Psoas muscle (tissue), 8 donors: ENCODE data around the gene CCDC200. TPM values are rescaled to one million over a fixed set of nuclear protein-coding genes. Genes with fewer than 3 reads are reported as not detected.

Experiments used
- ATAC-seq, 4 donors: fragments of 200-7000 bp; cut with Tn5 transposase; one replicate each; pipeline ENCODE4 v1.9.1; 2020; ENCODE audit warnings: moderate library complexity in 3 of 4, mild to moderate bottlenecking in 2 of 4
- DNase-seq, 2 donors: peaks; one replicate each; pipeline ENCODE4 v3.0.0-alpha.2; 2020
- H3K27ac ChIP-seq: fragments of 200-600 bp; one replicate; pipeline ENCODE4 v1.8.0; 2022
- H3K27me3 ChIP-seq, 3 donors: fragments of 200-600 bp in 1 of 3; one replicate each; pipeline versions ENCODE4 v1.6.1 to v1.8.0; 2013 to 2022; ENCODE audit warnings: low read length in 2 of 3, mild to moderate bottlenecking in 2 of 3, moderate library complexity in 1 of 3; ENCODE audit not compliant: insufficient read depth in 3 of 3
- H3K36me3 ChIP-seq, 2 donors: fragments of 200-600 bp in 1 of 2; one replicate each; pipeline versions ENCODE4 v1.6.1 to v1.8.0; 2013 to 2022; ENCODE audit warnings: low read depth in 1 of 2, mild to moderate bottlenecking in 1 of 2, moderate library complexity in 1 of 2; ENCODE audit not compliant: insufficient read depth in 1 of 2
- H3K4me1 ChIP-seq: fragments of 200-600 bp; one replicate; pipeline ENCODE4 v1.8.0; 2022
- H3K4me3 ChIP-seq: fragments of 200-600 bp; one replicate; pipeline ENCODE4 v1.8.0; 2022; ENCODE audit warnings: mild to moderate bottlenecking
- H3K9me3 ChIP-seq: fragments of 200-600 bp; one replicate; pipeline ENCODE4 v1.8.0; 2022
- CTCF ChIP-seq: fragments of 200-600 bp; IDR thresholded peaks from one replicate; pipeline ENCODE4 v1.8.0; 2022; ENCODE audit warnings: antibody characterized with exemption
- WGBS, 3 donors: extraction: QIAGEN DNeasy Blood & Tissue Kit; methylation state at CpG; one replicate each; pipeline versions ENCODE4 v1.1.6 to v1.1.7; 2013; 5-methylcytosine and 5-hydroxymethylcytosine counted together
- intact Hi-C, 2 donors: fragments of 100-400 bp; cut with DNase I; formaldehyde crosslinking; loops; one replicate each; pipeline versions ENCODE4 v1.11.0 to v1.14.2; 2022
- polyA plus RNA-seq, 3 donors: library from polyadenylated mRNA; stranded (reverse); fragments of 200-250 nt; gene quantifications; one replicate each; pipeline ENCODE4 v1.2.3, GENCODE V29; 2013
- total RNA-seq, 4 donors: library from RNA; stranded (reverse); fragmentation: NEBNext Ultra II Directional in 2 of 4; extraction: Animal tissue kit (Norgen Biotek cat#: 25700) in 2 of 4; gene quantifications; one replicate each; pipeline versions ENCODE4 v1.2.1 to v1.2.4, GENCODE V29; 2021 to 2023
- donor health status: healthy with polysubstance abuse.
- donor health status: DM: no; HTN: no; CAD: no; lungs with moderate emphysema.
- donor health status: Bipolar disorder and iron deficiency.
- donor health status: healthy.
- donor health status: DM: yes; HTN: yes; CAD: no.
- donor health status: DM: no; HTN: no; CAD: no.
- donor health status: DM: no; HTN: no; CAD: no.
- donor health status: DM: yes; HTN: yes; CAD: no.

CCDC200 gene
- total and polyA plus RNA-seq, 7 donors = 0.38 to 0.41 TPM; not detected in 5

- Histone ChIP-seq H3K36me3 (peaks cover 3 to 83% of the 10 kb centered on the region in 2 donors), H3K27ac (no peak overlapping the region), H3K9me3 (no peaks in the 10 kb centered on the region), H3K27me3 (no peaks in the 10 kb centered on the region), H3K4me3 (no peak overlapping the region), H3K4me1 (no peaks in the 10 kb centered on the region)
- TF ChIP-seq CTCF = no peak
- WGBS, 3 donors = 72 to 81% (median 78%) methylated on average over 4 of the region's 4 CpGs
- no peak for DNase-seq
- ATAC-seq = no peak
- intact Hi-C loops = loop anchor here in 1 of 2 donors (10.0 kb wide), 1 partner anchor 268 kb away; the partner anchor contains the start of gene DHX8
These were observed 12.1 kb downstream of the CCDC200 start for GRCh38 chr17:43216369-43216761.

- intact Hi-C loops = loop anchor here in 1 of 2 donors (10.0 kb wide), 1 partner anchor 269 kb away; the partner anchor contains the start of gene DHX8
- no peaks in the 10 kb centered on the region for H3K9me3 ChIP-seq
- H3K27ac ChIP-seq = no peak overlapping the region
- DNase-seq (no peak), ATAC-seq (no peak)
- WGBS, 3 donors = 91 to 98% (median 93%) methylated on average over 3 of the region's 3 CpGs
- H3K4me1 ChIP-seq = no peaks in the 10 kb centered on the region
- H3K4me3 ChIP-seq = no peak overlapping the region
- H3K27me3 ChIP-seq = no peaks in the 10 kb centered on the region
- H3K36me3 ChIP-seq = peaks cover 3 to 86% of the 10 kb centered on the region in 2 donors
- no peak for TF ChIP-seq CTCF
These were observed 13.1 kb downstream of the CCDC200 start for GRCh38 chr17:43215341-43215740.

GRCh38 chr17:43213545-43213944, 14.9 kb downstream of the CCDC200 start:
- Histone ChIP-seq H3K27ac (no peak overlapping the region), H3K4me3 (no peak overlapping the region), H3K4me1 (no peaks in the 10 kb centered on the region), H3K27me3 (no peaks in the 10 kb centered on the region), H3K9me3 (no peaks in the 10 kb centered on the region), H3K36me3 (peaks cover 6 to 94% of the 10 kb centered on the region in 2 donors)
- intact Hi-C loops = loop anchor here in 1 of 2 donors (10.0 kb wide), 1 partner anchor 271 kb away; the partner anchor contains the start of gene DHX8
- DNase-seq (no peak), ATAC-seq (no peak)
- 90 to 97% (median 92%) methylated on average over 2 of the region's 2 CpGs for WGBS, 3 donors
- no peak for TF ChIP-seq CTCF

- no peaks in the 10 kb centered on the region for H3K4me1 ChIP-seq
- H3K9me3 ChIP-seq = no peaks in the 10 kb centered on the region
- H3K27me3 ChIP-seq = no peaks in the 10 kb centered on the region
- intact Hi-C loops = loop anchor here in 1 of 2 donors (10.0 kb wide), 1 partner anchor 272 kb away; the partner anchor contains the start of gene DHX8
- peak overlapping the region; percentile 71 for H3K4me3 ChIP-seq
- WGBS, 3 donors = 68 to 75% (median 72%) methylated on average over 7 of the region's 7 CpGs
- DNase-seq (no peak), ATAC-seq (peak in 1 of 4 donors; percentile 9)
- no peak overlapping the region for H3K27ac ChIP-seq
- H3K36me3 ChIP-seq = peaks cover 6 to 98% of the 10 kb centered on the region in 2 donors
- no peak for TF ChIP-seq CTCF
These were observed 15.6 kb downstream of the CCDC200 start for GRCh38 chr17:43212641-43213490.
